H1 (cell line): ENCODE results near the gene C9orf50. TPM values are rescaled to one million over a fixed set of nuclear protein-coding genes. Genes with fewer than 3 reads are reported as not detected.
"Not testable (repeated sequence)": the region's sequence is repeated elsewhere in the genome, so short reads cannot be mapped to it uniquely, and the experiment has no call there.

Experiments used
- CTCF ChIA-PET: fragments of 300-600 bp; sonication (Branson Sonifier 250); formaldehyde crosslinking; loops from one replicate; lab custom pipeline; 2021; ENCODE audit not compliant: partially characterized antibody; lab: Charles Lee
- POLR2A ChIA-PET: fragments of 300-600 bp; sonication (Branson Sonifier 250); formaldehyde crosslinking; loops from one replicate; lab custom pipeline; 2021; ENCODE audit warnings: inconsistent platforms; ENCODE audit not compliant: partially characterized antibody; lab: Charles Lee
- DNase-seq, 2 experiments: peaks; one replicate each; pipeline versions ENCODE4 v3.0.0 to v3.0.0-alpha.2; 2010 to 2022; ENCODE audit warnings: low spot score in 2 of 2, low read depth in 1 of 2, mixed read lengths in 1 of 2
- FAIRE-seq: peaks from 2 replicates; lab custom pipeline; 2011; peaks lifted over from hg19 to GRCh38; lab: Jason Lieb, UNC
- H2AFZ ChIP-seq: 2 replicates; pipeline ENCODE4 v1.8.1; 2012; ENCODE audit warnings: low read length, inconsistent platforms
- H2AK5ac ChIP-seq: 2 replicates; pipeline ENCODE4 v1.6.1; 2013; ENCODE audit warnings: low read depth, low read length
- H2BK120ac ChIP-seq: replicated peaks from 2 replicates; pipeline ENCODE3; 2013; ENCODE audit warnings: low read depth, low read length, inconsistent platforms
- H2BK12ac ChIP-seq: 2 replicates; pipeline ENCODE4 v1.6.1; 2013; ENCODE audit warnings: low read depth, low read length
- H2BK15ac ChIP-seq: 2 replicates; pipeline ENCODE4 v1.6.1; 2013; ENCODE audit warnings: low read length
- H2BK20ac ChIP-seq: 2 replicates; pipeline ENCODE4 v1.6.1; 2013; ENCODE audit warnings: low read length
- H2BK5ac ChIP-seq: 2 replicates; pipeline ENCODE4 v1.6.1; 2013; ENCODE audit warnings: low read depth, low read length
- H3K14ac ChIP-seq: 2 replicates; pipeline ENCODE4 v1.6.1; 2013; ENCODE audit warnings: inconsistent platforms; ENCODE audit not compliant: insufficient read length
- H3K18ac ChIP-seq: 2 replicates; pipeline ENCODE4 v1.6.1; 2013; ENCODE audit warnings: low read length; ENCODE audit errors: extremely low read depth
- H3K23ac ChIP-seq: 2 replicates; pipeline ENCODE4 v1.6.1; 2013; ENCODE audit warnings: inconsistent platforms; ENCODE audit not compliant: insufficient read length
- H3K23me2 ChIP-seq: 2 replicates; pipeline ENCODE4 v1.6.1; 2013; ENCODE audit warnings: low read depth, low read length
- H3K27ac ChIP-seq: 2 replicates; pipeline ENCODE4 v1.6.1; 2011; ENCODE audit warnings: low read depth, low read length, inconsistent platforms
- H3K27me3 ChIP-seq, 4 experiments: replicated peaks in 1 of 4; 1 replicate in 1 of 4; 2 replicates in 3 of 4; pipeline versions ENCODE4 v1.6.1 to v1.8.1; 2011 to 2013; ENCODE audit warnings: low read length in 3 of 4, mild to moderate bottlenecking in 3 of 4, inconsistent platforms in 2 of 4, mixed read lengths in 2 of 4, moderate library complexity in 1 of 4; ENCODE audit not compliant: control insufficient read depth in 3 of 4, insufficient read depth in 3 of 4; ENCODE audit errors: extremely low read depth in 1 of 4
- H3K36me3 ChIP-seq, 4 experiments: 2 replicates each; pipeline versions ENCODE4 v1.6.1 to v1.8.1; 2011 to 2013; ENCODE audit warnings: mild to moderate bottlenecking in 4 of 4, low read length in 3 of 4, moderate library complexity in 2 of 4, control low read depth in 1 of 4, inconsistent platforms in 1 of 4; ENCODE audit not compliant: insufficient read depth in 4 of 4, control insufficient read depth in 2 of 4
- H3K4ac ChIP-seq: replicated peaks from 2 replicates; pipeline ENCODE3; 2013; ENCODE audit warnings: low read length, low read depth, mixed read lengths, inconsistent platforms; ENCODE audit not compliant: insufficient read length
- H3K4me1 ChIP-seq, 4 experiments: replicated peaks in 1 of 4; 1 replicate in 1 of 4; 2 replicates in 3 of 4; pipeline versions ENCODE4 v1.6.1 to v1.8.1; 2011 to 2013; ENCODE audit warnings: low read length in 3 of 4, inconsistent platforms in 2 of 4, mixed read lengths in 1 of 4; ENCODE audit not compliant: insufficient read depth in 4 of 4, control insufficient read depth in 3 of 4
- H3K4me2 ChIP-seq, 2 experiments: 2 replicates each; pipeline versions ENCODE4 v1.6.1 to v1.8.1; 2011 to 2013; ENCODE audit warnings: low read depth in 2 of 2, low read length in 2 of 2, control low read depth in 1 of 2, inconsistent platforms in 1 of 2, mild to moderate bottlenecking in 1 of 2; ENCODE audit not compliant: insufficient read depth in 1 of 2
- H3K4me3 ChIP-seq, 4 experiments: fragments of 200-600, 300-600 bp in 1 of 4; sonication (generic), shearing (Covaris generic), sonication (Bioruptor Twin) in 1 of 4; 2 replicates each; pipeline versions ENCODE4 v1.5.1 to v1.8.1; 2011 to 2016; ENCODE audit warnings: low read length in 4 of 4, low read depth in 3 of 4, control low read depth in 2 of 4, inconsistent platforms in 2 of 4, mild to moderate bottlenecking in 2 of 4, mixed read lengths in 1 of 4, moderate library complexity in 1 of 4; ENCODE audit not compliant: insufficient read depth in 2 of 4; ENCODE audit errors: extremely low read depth in 1 of 4
- H3K56ac ChIP-seq: replicated peaks from 2 replicates; pipeline ENCODE3; 2013; ENCODE audit warnings: low read depth, mild to moderate bottlenecking, mixed read lengths, low read length, inconsistent platforms; ENCODE audit not compliant: insufficient read length
- H3K79me1 ChIP-seq: 2 replicates; pipeline ENCODE4 v1.6.1; 2013; ENCODE audit warnings: low read depth, low read length, control low read depth
- H3K79me2 ChIP-seq, 2 experiments: 2 replicates each; pipeline versions ENCODE4 v1.6.1 to v1.8.1; 2012 to 2013; ENCODE audit warnings: low read length in 2 of 2, mild to moderate bottlenecking in 2 of 2, inconsistent platforms in 1 of 2; ENCODE audit not compliant: insufficient read depth in 2 of 2, control insufficient read depth in 1 of 2
- H3K9ac ChIP-seq, 4 experiments: replicated peaks in 1 of 4; 1 replicate in 1 of 4; 2 replicates in 3 of 4; pipeline versions ENCODE4 v1.6.1 to v1.8.1; 2011 to 2013; ENCODE audit warnings: low read depth in 3 of 4, low read length in 3 of 4, control low read depth in 2 of 4, mild to moderate bottlenecking in 2 of 4, moderate library complexity in 2 of 4, inconsistent platforms in 1 of 4; ENCODE audit errors: extremely low read depth in 1 of 4
- H3K9me3 ChIP-seq, 2 experiments: 2 replicates each; pipeline versions ENCODE4 v1.6.1 to v1.8.1; 2012 to 2013; ENCODE audit warnings: mild to moderate bottlenecking in 2 of 2, moderate library complexity in 2 of 2, control low read depth in 1 of 2, inconsistent platforms in 1 of 2, low read depth in 1 of 2, low read length in 1 of 2, mixed read lengths in 1 of 2; ENCODE audit not compliant: insufficient read depth in 2 of 2
- H4K20me1 ChIP-seq, 2 experiments: replicated peaks in 1 of 2; 2 replicates each; pipeline versions ENCODE3 to v1.8.1; 2011 to 2013; ENCODE audit warnings: inconsistent platforms in 2 of 2, low read length in 2 of 2, mild to moderate bottlenecking in 1 of 2; ENCODE audit not compliant: insufficient read depth in 2 of 2, control insufficient read depth in 1 of 2
- H4K5ac ChIP-seq: 2 replicates; pipeline ENCODE4 v1.6.1; 2013; ENCODE audit warnings: low read length, low read depth, mixed read lengths, inconsistent platforms; ENCODE audit not compliant: insufficient read length
- H4K8ac ChIP-seq: 2 replicates; pipeline ENCODE4 v1.8.0; 2013; ENCODE audit warnings: mild to moderate bottlenecking, moderate library complexity, low read length, inconsistent platforms; ENCODE audit not compliant: insufficient read depth; ENCODE audit errors: extremely low read depth
- H4K91ac ChIP-seq: replicated peaks from 2 replicates; pipeline ENCODE3; 2013; ENCODE audit warnings: low read length, mixed read lengths, inconsistent platforms; ENCODE audit not compliant: insufficient read length
- WGBS, 2 experiments: shearing (Covaris generic) in 1 of 2; methylation state at CpG; one replicate each; pipeline versions ENCODE4 v1.1.6 to v1.1.7; 2013 to 2015; ENCODE audit warnings: low lambda C conversion rate in 2 of 2, mixed read lengths in 2 of 2, inconsistent platforms in 1 of 2, low coverage in 1 of 2, missing lambda C conversion rate in 1 of 2; ENCODE audit not compliant: insufficient replicate concordance in 2 of 2, insufficient coverage in 1 of 2, insufficient read length in 1 of 2; ENCODE audit errors: extremely low coverage in 1 of 2, missing lambda C conversion rate in 1 of 2; 5-methylcytosine and 5-hydroxymethylcytosine counted together
- polyA plus RNA-seq, 7 experiments: library from polyadenylated mRNA; depleted of rRNA in 3 of 7; stranded (reverse) in 5 of 7; unstranded in 2 of 7; fragments of >200 nt in 5 of 7; fragments of 200-250 nt in 2 of 7; gene quantifications; 1 replicate in 5 of 7; 2 replicates in 1 of 7; 4 replicates in 1 of 7; pipeline versions ENCODE4 v1.2.1 to v1.2.3, GENCODE V29; 2011 to 2013; ENCODE audit warnings: missing spikeins in 2 of 7, mixed read lengths in 2 of 7
- total RNA-seq: library from RNA; stranded (reverse); fragmentation: NEBNext Ultra II Directional; extraction: Animal tissue kit (Norgen Biotek cat#: 25700); gene quantifications from 2 replicates; pipeline ENCODE4 v1.2.1, GENCODE V29; 2021

C9orf50 gene
- total and polyA plus RNA-seq, 2 of the 8 experiments (the other 6 are each of a cell fraction or from before 2014, with no cell fraction given), result not detected

DNA sequence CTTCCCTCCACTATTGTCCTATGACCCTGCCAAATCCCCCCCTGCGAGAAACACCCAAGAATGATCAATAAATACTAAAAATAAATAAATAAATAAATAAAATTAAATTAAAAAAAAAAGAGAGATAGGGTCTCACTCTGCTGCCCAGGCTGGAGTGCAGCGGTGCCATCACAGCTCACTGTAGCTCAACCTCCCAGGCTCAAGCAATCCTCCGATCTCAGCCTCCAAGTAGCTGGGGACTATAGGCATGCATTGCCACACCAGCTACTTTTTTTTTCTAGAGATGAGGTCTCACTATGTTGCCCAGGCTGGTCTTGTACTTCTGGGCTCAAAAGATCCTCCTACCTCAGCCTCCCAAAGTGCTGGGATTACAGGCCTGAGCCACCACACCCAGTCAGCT, 41.3 kb upstream of the C9orf50 start:
- H3K4me2 ChIP-seq, H2AFZ ChIP-seq, H3K14ac ChIP-seq, H3K23me2 ChIP-seq, H2AK5ac ChIP-seq, DNase-seq, H3K4ac ChIP-seq, FAIRE-seq, H2BK15ac ChIP-seq, H4K20me1 ChIP-seq, H4K5ac ChIP-seq, H3K9ac ChIP-seq, H4K91ac ChIP-seq, H3K36me3 ChIP-seq, H2BK20ac ChIP-seq, H3K4me3 ChIP-seq, H2BK5ac ChIP-seq, H3K79me1 ChIP-seq, POLR2A ChIA-PET, H2BK12ac ChIP-seq, H4K8ac ChIP-seq, H3K4me1 ChIP-seq, H3K23ac ChIP-seq, H2BK120ac ChIP-seq, H3K27ac ChIP-seq, H3K79me2 ChIP-seq, H3K9me3 ChIP-seq, H3K18ac ChIP-seq, H3K56ac ChIP-seq: not testable (repeated sequence)
- 81% methylated on average over 3 of the region's 3 CpGs; no CpG with 5 or more reads in 1 of the 2 experiments for WGBS, 2 experiments
- H3K27me3 ChIP-seq, result peaks cover 9 to 30% (median 21%) of the 10 kb centered on the region in 4 experiments
- CTCF ChIA-PET, result interaction anchor here (0.6 to 3.8 kb wide), 14 partner anchors 8 to 564 kb away, joined by 3 to 14 read pairs (median 3); partner anchors contain the start of gene ASB6
